Activated CD8-positive, alpha-beta T cell treated with anti-CD3 and anti-CD28 coated beads, Interleukin-2, amount 10 ng/mL, durations not matched to agents 7 days and 5 days (primary cell): ENCODE measurements around the gene FBXO7. TPM values are rescaled to one million over a fixed set of nuclear protein-coding genes. Genes with fewer than 3 reads are reported as not detected.

Source experiments
- ATAC-seq: fragments of 150-1000 bp; cut with Tn5 transposase; one replicate; pipeline ENCODE4 v1.10.0; 2021; ENCODE audit warnings: moderate library complexity
- CTCF ChIA-PET: fragments of 350-600 bp; sonication (Branson Sonifier 250); formaldehyde crosslinking; loops from one replicate; lab custom pipeline; 2021; ENCODE audit warnings: antibody characterized with exemption; lab: Charles Lee
- POLR2A ChIA-PET: fragments of 350-600 bp; sonication (Branson Sonifier 250); formaldehyde crosslinking; loops from one replicate; lab custom pipeline; 2021; ENCODE audit warnings: antibody characterized with exemption; lab: Charles Lee
- DNase-seq: peaks from one replicate; pipeline ENCODE4 v3.0.0-alpha.2; 2020
- H3K27ac Mint-ChIP-seq: one replicate; pipeline ENCODE4 v1.8.0; 2021; ENCODE audit warnings: mild to moderate bottlenecking, mixed read lengths
- H3K27me3 Mint-ChIP-seq: one replicate; pipeline ENCODE4 v1.8.0; 2021; ENCODE audit warnings: low read depth, mixed read lengths
- H3K36me3 Mint-ChIP-seq: one replicate; pipeline ENCODE4 v1.8.0; 2021; ENCODE audit warnings: low read depth, mixed read lengths
- H3K4me1 Mint-ChIP-seq: one replicate; pipeline ENCODE4 v1.8.0; 2021; ENCODE audit warnings: low read depth, mixed read lengths
- H3K4me3 Mint-ChIP-seq: one replicate; pipeline ENCODE4 v1.8.0; 2021; ENCODE audit warnings: mild to moderate bottlenecking, mixed read lengths
- H3K9me3 Mint-ChIP-seq: one replicate; pipeline ENCODE4 v1.8.0; 2022; ENCODE audit warnings: mixed read lengths; ENCODE audit not compliant: insufficient read depth
- total RNA-seq, 2 experiments: library from RNA; stranded (reverse); gene quantifications; one replicate each; pipeline ENCODE4 v1.2.3, GENCODE V29; 2021

Gene FBXO7
- 10 to 100 TPM; 84.0 to 90.0 TPM for total RNA-seq

- ATAC-seq (peak; percentile 88), DNase-seq (peak; percentile 90)
- ChIA-PET CTCF (interaction anchor here (0.7 to 4.2 kb wide), 11 partner anchors 8 to 505 kb away, joined by 3 to 43 read pairs (median 6); partner anchors contain the start of genes BPIFC and RTCB), POLR2A (interaction anchor here (0.9 to 2.6 kb wide), 9 partner anchors 11 to 813 kb away, joined by 3 to 43 read pairs (median 5); partner anchors contain the start of genes PISD and RTCB)
- Mint-ChIP-seq H3K36me3 (peaks cover 8% of the 10 kb centered on the region), H3K4me1 (peaks cover 22% of the 10 kb centered on the region), H3K27ac (peak within 1 kb of the TSS; percentile 95), H3K4me3 (peak within 1 kb of the TSS; percentile 95), H3K9me3 (no peaks in the 10 kb centered on the region), H3K27me3 (no peaks in the 10 kb centered on the region)
These were observed at the start of gene FBXO7 for GRCh38 chr22:32474635-32475467. TSS of gene FBXO7 (plus strand) at chr22:32474811. CDS start at chr22:32475003, 192 bp downstream.

DNA sequence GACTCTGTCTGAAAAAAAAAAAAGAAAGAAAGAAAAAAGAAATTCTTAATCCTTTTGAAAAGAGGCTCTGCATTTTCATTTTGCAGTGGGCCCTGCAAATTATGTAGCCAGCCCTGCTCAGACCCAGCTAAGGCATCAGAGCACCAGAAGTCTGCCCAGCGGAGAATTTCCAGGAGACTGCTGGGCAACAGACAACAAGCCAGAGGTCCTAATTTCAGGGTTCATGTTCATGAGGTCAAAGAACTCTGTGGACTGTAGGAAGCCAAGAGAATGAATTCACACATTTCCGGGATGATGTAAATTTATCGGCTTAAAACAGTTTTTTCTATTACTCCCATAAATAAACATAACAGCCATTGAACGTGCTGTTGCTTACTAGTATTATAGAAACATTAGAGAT, 47.7 kb upstream of the FBXO7 start:
- ATAC-seq: no peak

DNA sequence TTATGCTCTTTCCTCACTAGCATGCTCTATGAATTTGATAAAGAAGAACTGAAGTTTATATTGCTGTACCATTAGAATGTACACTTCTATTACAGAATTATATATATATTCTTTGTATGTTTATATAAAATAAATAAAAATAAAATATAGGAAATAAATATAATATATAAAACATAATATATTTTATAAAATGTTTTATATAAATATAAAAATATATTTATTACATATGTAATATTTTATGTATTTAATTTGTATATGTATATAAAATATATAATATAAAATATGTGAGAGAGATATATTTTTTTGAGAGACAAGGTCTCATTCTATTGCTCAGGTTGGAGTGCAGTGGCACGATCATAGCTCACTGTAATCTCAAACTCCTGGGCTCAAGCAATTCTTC, 44.3 kb upstream of the FBXO7 start:
- Mint-ChIP-seq H3K4me3 (no peak overlapping the region), H3K36me3 (no peaks in the 10 kb centered on the region), H3K4me1 (no peaks in the 10 kb centered on the region), H3K9me3 (no peaks in the 10 kb centered on the region), H3K27me3 (peaks cover 8% of the 10 kb centered on the region), H3K27ac (no peak overlapping the region)
- POLR2A ChIA-PET: no interaction called here
- ATAC-seq (no peak), DNase-seq (no peak)
- CTCF ChIA-PET: interaction anchor here (1.2 kb wide), 1 partner anchor 218 kb away, joined by 3 read pairs; no protein-coding TSS in a partner anchor

More for the DNA sequence above, 47.7 kb upstream of the FBXO7 start:
- H3K4me3 Mint-ChIP-seq: no peak overlapping the region
- CTCF ChIA-PET: no interaction called here
- no peak for DNase-seq
- no peaks in the 10 kb centered on the region for H3K4me1 Mint-ChIP-seq
- no peak overlapping the region for H3K27ac Mint-ChIP-seq
- no peaks in the 10 kb centered on the region for H3K36me3 Mint-ChIP-seq
- H3K9me3 Mint-ChIP-seq: no peaks in the 10 kb centered on the region
- POLR2A ChIA-PET: no interaction called here
- H3K27me3 Mint-ChIP-seq: peaks cover 26% of the 10 kb centered on the region

DNA sequence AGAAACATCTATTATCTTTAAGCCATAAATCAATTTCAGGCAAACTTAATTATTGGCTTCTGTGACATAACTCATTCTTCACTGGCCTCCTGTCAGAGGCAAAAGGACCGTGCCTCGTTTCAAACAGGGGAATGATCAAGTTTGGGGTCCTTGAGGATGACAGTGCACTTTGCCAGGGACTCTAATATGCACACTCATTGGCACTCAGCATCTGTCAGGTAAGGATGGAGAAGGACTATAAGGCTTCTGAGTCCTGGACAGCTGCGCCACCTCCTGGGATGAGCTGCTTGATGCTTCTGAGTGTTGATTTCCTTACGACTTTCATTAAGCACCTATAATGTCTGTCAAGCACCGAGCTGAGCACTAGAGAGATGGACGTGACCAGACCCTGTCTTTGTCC, 30.5 kb upstream of the FBXO7 start:
- H3K9me3 Mint-ChIP-seq: no peaks in the 10 kb centered on the region
- no peak overlapping the region for H3K27ac Mint-ChIP-seq
- no peak for DNase-seq
- ATAC-seq: no peak
- peaks cover 4% of the 10 kb centered on the region for H3K27me3 Mint-ChIP-seq
- no peak overlapping the region for H3K4me3 Mint-ChIP-seq
- no peaks in the 10 kb centered on the region for H3K36me3 Mint-ChIP-seq
- POLR2A ChIA-PET: no interaction called here
- H3K4me1 Mint-ChIP-seq: no peaks in the 10 kb centered on the region
- CTCF ChIA-PET: interaction anchor here (1.5 kb wide), 1 partner anchor 10 kb away, joined by 3 read pairs; no protein-coding TSS in a partner anchor

GRCh38 chr22:32446321-32446720, 28.3 kb upstream of the FBXO7 start:
- POLR2A ChIA-PET: no interaction called here
- no peak overlapping the region for H3K4me3 Mint-ChIP-seq
- ATAC-seq (no peak), DNase-seq (no peak)
- CTCF ChIA-PET: no interaction called here
- H3K4me1 Mint-ChIP-seq: no peaks in the 10 kb centered on the region
- H3K27ac Mint-ChIP-seq: no peak overlapping the region
- no peaks in the 10 kb centered on the region for H3K36me3 Mint-ChIP-seq
- peaks cover 6% of the 10 kb centered on the region for H3K27me3 Mint-ChIP-seq
- H3K9me3 Mint-ChIP-seq: no peaks in the 10 kb centered on the region

DNA sequence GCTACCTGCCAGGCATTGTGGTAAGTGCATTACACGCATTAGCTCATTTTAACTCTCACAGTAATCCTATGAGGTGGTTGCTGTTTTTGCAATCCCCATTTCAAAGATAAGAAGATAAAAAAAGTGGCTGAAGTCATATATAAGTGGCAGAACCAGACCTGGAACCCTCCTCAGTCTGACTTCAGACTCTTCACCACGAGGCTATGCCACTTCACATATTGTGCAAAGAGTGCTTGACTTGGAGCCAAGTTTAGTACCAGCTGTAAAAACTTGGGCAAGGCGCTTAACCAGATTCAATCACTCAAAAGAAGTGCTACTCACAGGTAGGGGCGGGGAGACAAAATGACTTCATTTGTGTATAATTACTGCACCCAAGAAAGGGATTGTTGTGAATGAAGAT, 25.6 kb upstream of the FBXO7 start:
- ChIA-PET POLR2A (no interaction called here), CTCF (no interaction called here)
- peaks cover 17% of the 10 kb centered on the region for H3K27me3 Mint-ChIP-seq
- H3K36me3 Mint-ChIP-seq: no peaks in the 10 kb centered on the region
- H3K4me1 Mint-ChIP-seq: no peaks in the 10 kb centered on the region
- H3K4me3 Mint-ChIP-seq: no peak overlapping the region
- H3K27ac Mint-ChIP-seq: no peak overlapping the region
- H3K9me3 Mint-ChIP-seq: no peaks in the 10 kb centered on the region
- DNase-seq (no peak), ATAC-seq (no peak)

DNA sequence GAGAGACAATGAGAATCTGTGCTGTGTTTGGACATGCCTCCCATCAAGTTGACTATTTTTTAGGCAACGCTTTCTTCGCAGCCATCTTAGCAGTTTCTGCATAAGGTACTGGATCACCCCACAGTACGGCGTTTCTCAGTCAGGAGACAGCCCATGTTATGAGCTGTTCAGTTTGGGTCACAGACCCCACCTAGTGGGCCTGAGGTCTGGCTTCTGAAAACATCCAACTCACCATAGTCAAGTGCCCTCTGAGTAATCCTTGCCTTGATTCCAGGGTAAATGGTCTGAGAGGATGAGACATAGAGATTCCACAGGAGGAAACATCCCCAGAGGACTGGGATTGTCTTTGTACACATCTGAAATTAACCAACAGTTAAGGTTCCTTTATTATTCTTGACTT, 17.6 kb upstream of the FBXO7 start:
- H3K4me1 Mint-ChIP-seq: no peaks in the 10 kb centered on the region
- no peak overlapping the region for H3K4me3 Mint-ChIP-seq
- CTCF ChIA-PET: interaction anchor here (1.6 kb wide), 1 partner anchor 16 kb away, joined by 5 read pairs; no protein-coding TSS in a partner anchor
- ATAC-seq (no peak), DNase-seq (no peak)
- H3K27ac Mint-ChIP-seq: no peak overlapping the region
- POLR2A ChIA-PET: no interaction called here
- H3K36me3 Mint-ChIP-seq: no peaks in the 10 kb centered on the region
- no peaks in the 10 kb centered on the region for H3K9me3 Mint-ChIP-seq
- H3K27me3 Mint-ChIP-seq: peaks cover 41% of the 10 kb centered on the region

GRCh38 chr22:32462452-32462851, 12.2 kb upstream of the FBXO7 start:
- peaks cover 35% of the 10 kb centered on the region for H3K27me3 Mint-ChIP-seq
- CTCF ChIA-PET: no interaction called here
- POLR2A ChIA-PET: no interaction called here
- DNase-seq (no peak), ATAC-seq (no peak)
- no peaks in the 10 kb centered on the region for H3K9me3 Mint-ChIP-seq
- no peaks in the 10 kb centered on the region for H3K36me3 Mint-ChIP-seq
- no peak overlapping the region for H3K4me3 Mint-ChIP-seq
- no peak overlapping the region for H3K27ac Mint-ChIP-seq
- no peaks in the 10 kb centered on the region for H3K4me1 Mint-ChIP-seq

GRCh38 chr22:32465661-32466060, 8.9 kb upstream of the FBXO7 start:
- ChIA-PET POLR2A (no interaction called here), CTCF (no interaction called here)
- Mint-ChIP-seq H3K36me3 (no peaks in the 10 kb centered on the region), H3K4me1 (no peaks in the 10 kb centered on the region), H3K4me3 (no peak overlapping the region), H3K9me3 (no peaks in the 10 kb centered on the region), H3K27me3 (peaks cover 34% of the 10 kb centered on the region), H3K27ac (no peak overlapping the region)
- ATAC-seq (no peak), DNase-seq (no peak)

- no peak overlapping the region for H3K4me3 Mint-ChIP-seq
- ChIA-PET CTCF (no interaction called here), POLR2A (no interaction called here)
- ATAC-seq (no peak), DNase-seq (no peak)
- no peaks in the 10 kb centered on the region for H3K9me3 Mint-ChIP-seq
- H3K27ac Mint-ChIP-seq: no peak overlapping the region
- H3K36me3 Mint-ChIP-seq: no peaks in the 10 kb centered on the region
- H3K4me1 Mint-ChIP-seq: no peaks in the 10 kb centered on the region
- peaks cover 29% of the 10 kb centered on the region for H3K27me3 Mint-ChIP-seq
These were observed 8.1 kb upstream of the FBXO7 start for GRCh38 chr22:32466496-32466895.

GRCh38 chr22:32469799-32470212, 4.8 kb upstream of the FBXO7 start:
- H3K9me3 Mint-ChIP-seq: no peaks in the 10 kb centered on the region
- POLR2A ChIA-PET: no interaction called here

DNA sequence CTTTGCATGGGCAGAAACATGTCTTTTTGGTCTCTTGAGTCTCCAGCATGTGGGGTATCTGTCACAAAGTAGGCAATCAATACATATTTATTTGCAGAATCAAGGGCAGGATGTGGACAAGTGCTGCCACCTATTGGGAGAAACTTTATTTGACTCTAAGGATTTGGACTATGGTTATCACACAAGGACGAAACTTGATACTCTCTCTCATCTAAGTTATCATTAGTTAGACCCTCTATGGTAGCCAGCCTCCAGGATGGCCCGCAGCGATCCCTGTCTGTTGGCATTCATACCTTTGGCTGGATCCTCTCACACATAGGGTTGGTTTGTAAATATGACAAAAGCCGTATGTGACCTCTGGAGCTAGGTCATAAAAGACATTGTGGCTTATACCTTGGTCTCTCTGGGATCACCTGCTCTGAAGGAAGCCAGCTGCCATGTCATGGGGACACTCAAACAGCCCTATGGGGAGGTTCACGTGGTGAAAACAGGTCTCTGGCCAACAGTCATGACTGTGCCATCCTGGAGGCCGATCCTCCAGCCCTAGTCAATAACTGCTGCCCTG, 1.1 kb upstream of the FBXO7 start:
- H3K9me3 Mint-ChIP-seq: no peaks in the 10 kb centered on the region
- ChIA-PET POLR2A (interaction anchor here (2.2 to 2.6 kb wide), 2 partner anchors 61 to 65 kb away, joined by 8 to 43 read pairs; partner anchors contain the start of gene RTCB), CTCF (interaction anchor here (0.6 to 4.2 kb wide), 12 partner anchors 9 to 495 kb away, joined by 3 to 43 read pairs (median 4); partner anchors contain the start of genes BPIFC and RTCB)
- peaks cover 3% of the 10 kb centered on the region for H3K27me3 Mint-ChIP-seq
- peak overlapping the region; percentile 95 for H3K27ac Mint-ChIP-seq
- peak; percentile 63 for DNase-seq
- peak overlapping the region; percentile 95 for H3K4me3 Mint-ChIP-seq
- no peak for ATAC-seq
- peaks cover 16% of the 10 kb centered on the region for H3K4me1 Mint-ChIP-seq
- H3K36me3 Mint-ChIP-seq: peaks cover 2% of the 10 kb centered on the region

More at GRCh38 chr22:32469799-32470212, 4.8 kb upstream of the FBXO7 start:
- Mint-ChIP-seq H3K36me3 (no peaks in the 10 kb centered on the region), H3K4me1 (peaks cover 9% of the 10 kb centered on the region), H3K27me3 (peaks cover 16% of the 10 kb centered on the region), H3K4me3 (no peak overlapping the region), H3K27ac (no peak overlapping the region)
- ATAC-seq (no peak), DNase-seq (no peak)
- CTCF ChIA-PET: interaction anchor here (0.7 to 1.9 kb wide), 4 partner anchors 16 to 500 kb away, joined by 3 to 5 read pairs (median 4); partner anchors contain the start of gene RTCB
